Panc1 (cell line): ENCODE results near the gene DGKG.

ENCODE experiments used
- POLR2AphosphoS5 ChIP-seq: IDR thresholded peaks from 2 replicates; pipeline ENCODE4 v1.6.1; 2012; ENCODE audit warnings: mild to moderate bottlenecking, low read depth, low read length, moderate library complexity
- SIN3A ChIP-seq: IDR thresholded peaks from 2 replicates; pipeline ENCODE4 v1.6.1; 2012; ENCODE audit warnings: low read depth, mild to moderate bottlenecking, low read length, moderate library complexity, borderline replicate concordance; ENCODE audit not compliant: insufficient read depth
- TCF7L2 ChIP-seq: IDR thresholded peaks from 2 replicates; pipeline ENCODE4 v1.6.1; 2011; ENCODE audit warnings: mild to moderate bottlenecking, low read depth, low read length, inconsistent platforms
- TF ChIP-seq, protein P1 (sequence below): fragments of 450-650 bp; IDR thresholded peaks from 2 replicates; pipeline ENCODE4 v1.5.1; 2017; ENCODE audit warnings: mild to moderate bottlenecking

DNA sequence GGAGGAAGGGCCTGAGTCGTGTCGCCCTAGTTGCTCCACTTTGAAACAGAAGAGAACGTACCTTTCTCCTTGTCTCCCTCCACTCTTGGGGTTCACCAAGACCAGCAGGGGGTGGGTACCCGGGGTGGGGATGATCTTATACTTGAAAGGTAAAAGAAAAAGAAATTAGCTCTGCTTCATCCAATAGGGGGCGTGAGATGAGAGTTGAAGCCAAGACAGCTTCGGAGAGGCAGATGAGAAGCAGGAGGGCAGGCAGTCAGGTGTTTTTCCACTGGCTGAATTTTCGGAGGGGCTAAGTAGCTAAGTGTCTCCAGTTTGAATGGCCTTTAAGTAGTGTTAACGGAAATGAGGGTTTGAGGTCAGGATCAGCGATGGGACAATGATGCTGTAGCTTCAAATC lies 100.4 kb downstream of the DGKG start:
- TF ChIP-seq, protein P1, sequence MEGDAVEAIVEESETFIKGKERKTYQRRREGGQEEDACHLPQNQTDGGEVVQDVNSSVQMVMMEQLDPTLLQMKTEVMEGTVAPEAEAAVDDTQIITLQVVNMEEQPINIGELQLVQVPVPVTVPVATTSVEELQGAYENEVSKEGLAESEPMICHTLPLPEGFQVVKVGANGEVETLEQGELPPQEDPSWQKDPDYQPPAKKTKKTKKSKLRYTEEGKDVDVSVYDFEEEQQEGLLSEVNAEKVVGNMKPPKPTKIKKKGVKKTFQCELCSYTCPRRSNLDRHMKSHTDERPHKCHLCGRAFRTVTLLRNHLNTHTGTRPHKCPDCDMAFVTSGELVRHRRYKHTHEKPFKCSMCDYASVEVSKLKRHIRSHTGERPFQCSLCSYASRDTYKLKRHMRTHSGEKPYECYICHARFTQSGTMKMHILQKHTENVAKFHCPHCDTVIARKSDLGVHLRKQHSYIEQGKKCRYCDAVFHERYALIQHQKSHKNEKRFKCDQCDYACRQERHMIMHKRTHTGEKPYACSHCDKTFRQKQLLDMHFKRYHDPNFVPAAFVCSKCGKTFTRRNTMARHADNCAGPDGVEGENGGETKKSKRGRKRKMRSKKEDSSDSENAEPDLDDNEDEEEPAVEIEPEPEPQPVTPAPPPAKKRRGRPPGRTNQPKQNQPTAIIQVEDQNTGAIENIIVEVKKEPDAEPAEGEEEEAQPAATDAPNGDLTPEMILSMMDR = peak; percentile 60
- TF ChIP-seq POLR2AphosphoS5 (no peak), TCF7L2 (no peak), SIN3A (no peak)
